Heart left ventricle (tissue), 13 donors: Measurements from ENCODE around the gene TLCD3B.

Experiments
- POLR2A ChIP-seq, 2 donors: fragments of 450-650 bp; IDR thresholded peaks; one replicate each; pipeline ENCODE4 v1.6.1; 2017; ENCODE audit warnings: antibody characterized with exemption in 2 of 2, mild to moderate bottlenecking in 2 of 2, moderate library complexity in 2 of 2
- TF ChIP-seq, protein P1 (sequence below), 12 donors: fragments of 200-600 bp; sonication (generic) in 4 of 12; IDR thresholded peaks; one replicate each; pipeline versions ENCODE4 v1.5.0 to v1.8.0; 2018 to 2022; ENCODE audit warnings: antibody characterized with exemption in 12 of 12, mild to moderate bottlenecking in 5 of 12
- donor health status: ischemic (EF 13 %, LVEDD 7.1; RV severe dilation, severe dysfunction).
- donor health status: DM: no; HTN: yes; CAD: no.
- donor health status: DM: no; HTN: no; CAD: no.
- donor health status: ischemic (EF 25% LVEDD 6.9; RV normal size, moderate dysfunction).
- donor health status: ischemic (EF 25% LVEDD 5.7; RV mildly dilated, moderate dysfunction).
- donor health status: ischemic (EF 35%, LVEDD 5.7; RV mildly dilated, moderate dysfunction).
- donor health status: nonischemic (EF 11% LVEDD 7.7; RV severe dilation, severe dysfunction).
- donor health status: DM: yes; HTN: yes; CAD: no.
- donor health status: PGD.
- donor health status: ischemic (EF 29% LVEDD 5.4; RV normal size, mild dysfunction).
- donor health status: nonischemic (EF 23%, LVEDD 6.1; RV moderate dilation, normal function).

DNA sequence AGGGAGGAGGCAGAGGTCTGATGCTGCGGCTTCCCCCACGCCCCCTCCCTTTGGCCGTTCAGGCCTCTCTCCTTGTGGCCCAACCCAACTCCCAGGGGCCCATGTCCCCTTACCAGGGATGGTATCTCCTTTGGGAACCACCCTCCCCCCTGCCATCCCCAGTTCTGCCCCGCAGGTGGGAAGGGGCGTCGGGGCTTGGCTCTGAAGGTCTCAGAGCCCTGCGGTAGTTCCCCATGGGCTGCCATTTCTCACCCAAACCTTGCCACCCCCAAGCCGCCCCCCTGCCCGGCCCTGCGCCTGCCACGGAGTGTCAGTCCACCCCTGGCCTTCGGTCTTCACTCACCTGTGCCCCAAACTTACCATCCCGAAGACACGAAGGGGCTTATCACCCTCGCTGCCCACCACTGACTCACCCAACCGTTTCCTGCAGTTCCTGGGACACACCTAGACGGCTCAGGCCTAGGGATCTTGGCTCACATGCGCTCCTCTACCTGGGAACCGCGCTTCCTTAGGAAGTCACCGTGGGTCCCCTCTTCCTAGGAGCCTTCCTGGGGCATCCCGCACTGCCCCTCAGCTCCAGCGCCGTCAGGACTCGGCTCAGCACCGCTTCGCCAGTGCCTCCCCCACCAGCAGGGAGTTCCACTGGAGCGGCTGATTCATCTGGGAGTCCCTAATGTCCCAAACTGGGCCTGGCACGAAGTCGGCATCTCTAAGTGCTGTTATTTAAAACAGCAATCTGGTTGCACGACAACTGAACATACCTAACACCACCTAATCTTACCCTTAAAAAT, 19.2 kb downstream of the TLCD3B start:
- TF ChIP-seq, protein P1, sequence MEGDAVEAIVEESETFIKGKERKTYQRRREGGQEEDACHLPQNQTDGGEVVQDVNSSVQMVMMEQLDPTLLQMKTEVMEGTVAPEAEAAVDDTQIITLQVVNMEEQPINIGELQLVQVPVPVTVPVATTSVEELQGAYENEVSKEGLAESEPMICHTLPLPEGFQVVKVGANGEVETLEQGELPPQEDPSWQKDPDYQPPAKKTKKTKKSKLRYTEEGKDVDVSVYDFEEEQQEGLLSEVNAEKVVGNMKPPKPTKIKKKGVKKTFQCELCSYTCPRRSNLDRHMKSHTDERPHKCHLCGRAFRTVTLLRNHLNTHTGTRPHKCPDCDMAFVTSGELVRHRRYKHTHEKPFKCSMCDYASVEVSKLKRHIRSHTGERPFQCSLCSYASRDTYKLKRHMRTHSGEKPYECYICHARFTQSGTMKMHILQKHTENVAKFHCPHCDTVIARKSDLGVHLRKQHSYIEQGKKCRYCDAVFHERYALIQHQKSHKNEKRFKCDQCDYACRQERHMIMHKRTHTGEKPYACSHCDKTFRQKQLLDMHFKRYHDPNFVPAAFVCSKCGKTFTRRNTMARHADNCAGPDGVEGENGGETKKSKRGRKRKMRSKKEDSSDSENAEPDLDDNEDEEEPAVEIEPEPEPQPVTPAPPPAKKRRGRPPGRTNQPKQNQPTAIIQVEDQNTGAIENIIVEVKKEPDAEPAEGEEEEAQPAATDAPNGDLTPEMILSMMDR (IDR thresholded peaks at IDR 0.05) = no peak
- TF ChIP-seq POLR2A (IDR thresholded peaks at IDR 0.05) = no peak
